GM18867 (cell line): ENCODE measurements around the gene TMED5.
"Not testable (repeated sequence)": the region's sequence is repeated elsewhere in the genome, so short reads cannot be mapped to it uniquely, and the experiment has no call there.

Experiments used
- ATAC-seq: cut with Tn5 transposase; IDR thresholded peaks from one replicate; pipeline ENCODE4 v1.9.1; 2021; ENCODE audit warnings: mild to moderate bottlenecking, moderate library complexity; ENCODE audit not compliant: unreplicated experiment

TMED5 gene

GRCh38 chr1:93172778-93173177, 7.4 kb downstream of the TMED5 start:
- ATAC-seq, result no peak

- ATAC-seq, result no peak
Measured at GRCh38 chr1:93171549-93172034, 8.6 kb downstream of the TMED5 start.

GRCh38 chr1:93170141-93170678, 10.0 kb downstream of the TMED5 start:
- ATAC-seq, result not testable (repeated sequence)

- no peak for ATAC-seq
Measured at GRCh38 chr1:93167006-93167405, 13.2 kb downstream of the TMED5 start.

- ATAC-seq, result not testable (repeated sequence)
Measured at GRCh38 chr1:93165895-93166294, 14.3 kb downstream of the TMED5 start.

- no peak for ATAC-seq
Measured at GRCh38 chr1:93164816-93165215, 15.4 kb downstream of the TMED5 start.

- not testable (repeated sequence) for ATAC-seq
Measured at GRCh38 chr1:93163314-93163713, 16.9 kb downstream of the TMED5 start.

GRCh38 chr1:93159337-93159736, 20.9 kb downstream of the TMED5 start:
- ATAC-seq, result no peak

GRCh38 chr1:93155335-93155734, 24.9 kb downstream of the TMED5 start:
- no peak for ATAC-seq

GRCh38 chr1:93154898-93155297, 25.3 kb downstream of the TMED5 start:
- ATAC-seq, result no peak

GRCh38 chr1:93152835-93153234, 27.4 kb downstream of the TMED5 start:
- ATAC-seq, result no peak

- ATAC-seq, result no peak
Measured at GRCh38 chr1:93151474-93151873, 28.7 kb downstream of the TMED5 start.

- no peak for ATAC-seq
Measured at GRCh38 chr1:93150729-93151128, 29.5 kb downstream of the TMED5 start.

GRCh38 chr1:93148001-93148400, 32.2 kb downstream of the TMED5 start:
- ATAC-seq, result no peak

- ATAC-seq, result no peak
Measured at GRCh38 chr1:93143769-93144168, 36.4 kb downstream of the TMED5 start.

- no peak for ATAC-seq
Measured at GRCh38 chr1:93143136-93143535, 37.1 kb downstream of the TMED5 start.

GRCh38 chr1:93142161-93142560, 38.1 kb downstream of the TMED5 start:
- no peak for ATAC-seq

GRCh38 chr1:93140106-93140505, 40.1 kb downstream of the TMED5 start:
- ATAC-seq, result no peak

- no peak for ATAC-seq
Measured at GRCh38 chr1:93137604-93138292, 42.5 kb downstream of the TMED5 start.

GRCh38 chr1:93136445-93136844, 43.8 kb downstream of the TMED5 start:
- no peak for ATAC-seq

- no peak for ATAC-seq
Measured at GRCh38 chr1:93132638-93133037, 47.6 kb downstream of the TMED5 start.

- ATAC-seq, result no peak
Measured at GRCh38 chr1:93129507-93130099, 50.6 kb downstream of the TMED5 start.
